Suprapubic skin (tissue), 4 donors: ENCODE measurements around the gene ESAM. TPM values are rescaled to one million over a fixed set of nuclear protein-coding genes. Genes with fewer than 3 reads are reported as not detected.

Source experiments
- DNase-seq, 2 donors: peaks; one replicate each; pipeline ENCODE4 v3.0.0-alpha.2; 2019; ENCODE audit warnings: low spot score in 2 of 2
- H3K27ac ChIP-seq: fragments of 200-600 bp; sonication (generic); one replicate; pipeline ENCODE4 v1.5.1; 2019
- H3K27me3 ChIP-seq: fragments of 200-600 bp; sonication (generic); one replicate; pipeline ENCODE4 v1.5.1; 2019
- H3K36me3 ChIP-seq: fragments of 200-600 bp; sonication (generic); one replicate; pipeline ENCODE4 v1.5.1; 2019
- H3K4me1 ChIP-seq: fragments of 200-600 bp; sonication (generic); one replicate; pipeline ENCODE4 v1.5.1; 2019
- H3K4me3 ChIP-seq: fragments of 200-600 bp; sonication (generic); one replicate; pipeline ENCODE4 v1.5.1; 2019; ENCODE audit warnings: mild to moderate bottlenecking
- H3K9me3 ChIP-seq: fragments of 200-600 bp; sonication (generic); one replicate; pipeline ENCODE4 v1.5.1; 2019
- CTCF ChIP-seq, 2 donors: fragments of 200-600 bp in 1 of 2; fragments of 450-650 bp in 1 of 2; sonication (generic) in 1 of 2; IDR thresholded peaks; one replicate each; pipeline ENCODE4 v1.5.1; 2016 to 2019; ENCODE audit warnings: antibody characterized with exemption in 2 of 2, mild to moderate bottlenecking in 1 of 2, moderate library complexity in 1 of 2
- EP300 ChIP-seq: sonication (generic); formaldehyde crosslinking; IDR thresholded peaks from one replicate; pipeline ENCODE4 v1.6.1; 2017; ENCODE audit warnings: antibody characterized with exemption
- POLR2A ChIP-seq, 2 donors: fragments of 450-650 bp; IDR thresholded peaks; one replicate each; pipeline ENCODE4 v1.6.1; 2017; ENCODE audit warnings: antibody characterized with exemption in 2 of 2, mild to moderate bottlenecking in 2 of 2, moderate library complexity in 2 of 2
- POLR2AphosphoS5 ChIP-seq, 3 donors: sonication (generic); formaldehyde crosslinking; IDR thresholded peaks; one replicate each; pipeline ENCODE4 v1.6.1; 2017; ENCODE audit warnings: antibody characterized with exemption in 3 of 3
- WGBS: methylation state at CpG from one replicate; pipeline ENCODE4 v1.1.5; 2018; 5-methylcytosine and 5-hydroxymethylcytosine counted together
- total RNA-seq, 4 donors: library from RNA; depleted of rRNA; stranded (reverse); fragments of >200 nt; gene quantifications; one replicate each; pipeline ENCODE4 v1.1.0, GENCODE V29; 2016

The ESAM gene
- total RNA-seq, 4 donors from 2014 or later: 11.0 to 26.5 (median 15.6) TPM

GRCh38 chr11:124756033-124756752, 5.9 kb downstream of the ESAM start:
- H3K27me3 ChIP-seq: peaks cover 71% of the 10 kb centered on the region
- TF ChIP-seq POLR2A (IDR thresholded peaks at IDR 0.05) (no peak), CTCF (IDR thresholded peaks at IDR 0.05) (no peak), POLR2AphosphoS5 (IDR thresholded peaks at IDR 0.05) (no peak), EP300 (no peak)

DNA sequence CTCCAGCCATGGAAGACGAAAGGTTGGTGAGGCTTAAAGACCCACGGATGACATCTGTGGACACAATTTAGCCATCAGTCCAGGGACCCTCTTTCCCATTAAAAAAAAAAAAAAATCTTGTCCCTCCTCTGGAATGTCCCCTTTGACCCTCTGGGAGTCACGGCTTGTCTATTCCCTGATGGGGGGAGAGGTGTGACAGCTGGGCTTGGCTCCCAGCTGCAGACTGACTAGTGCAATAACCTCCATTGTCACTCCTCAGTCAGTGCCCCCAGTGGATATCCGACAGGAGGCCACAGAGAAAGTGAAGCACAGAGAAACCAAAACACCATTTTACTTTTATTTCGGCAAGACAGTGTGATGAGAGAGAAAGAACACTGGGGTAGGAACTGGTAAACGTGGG, 7.4 kb downstream of the ESAM start:
- Histone ChIP-seq H3K4me3 (no peak overlapping the region), H3K36me3 (no peaks in the 10 kb centered on the region), H3K27me3 (peaks cover 66% of the 10 kb centered on the region), H3K9me3 (no peaks in the 10 kb centered on the region), H3K27ac (no peak overlapping the region), H3K4me1 (peaks cover 33% of the 10 kb centered on the region)
- no peak for DNase-seq
- TF ChIP-seq EP300 (no peak), POLR2A (IDR thresholded peaks at IDR 0.05) (no peak), CTCF (IDR thresholded peaks at IDR 0.05) (no peak), POLR2AphosphoS5 (IDR thresholded peaks at IDR 0.05) (no peak)
- WGBS: 69% methylated on average over 6 of the region's 6 CpGs

More at GRCh38 chr11:124756033-124756752, 5.9 kb downstream of the ESAM start:
- H3K4me3 ChIP-seq: no peak overlapping the region
- WGBS: 28% methylated on average over 8 of the region's 9 CpGs
- H3K9me3 ChIP-seq: no peaks in the 10 kb centered on the region
- peaks cover 39% of the 10 kb centered on the region for H3K4me1 ChIP-seq
- H3K36me3 ChIP-seq: no peaks in the 10 kb centered on the region
- H3K27ac ChIP-seq: no peak overlapping the region
- no peak for DNase-seq

DNA sequence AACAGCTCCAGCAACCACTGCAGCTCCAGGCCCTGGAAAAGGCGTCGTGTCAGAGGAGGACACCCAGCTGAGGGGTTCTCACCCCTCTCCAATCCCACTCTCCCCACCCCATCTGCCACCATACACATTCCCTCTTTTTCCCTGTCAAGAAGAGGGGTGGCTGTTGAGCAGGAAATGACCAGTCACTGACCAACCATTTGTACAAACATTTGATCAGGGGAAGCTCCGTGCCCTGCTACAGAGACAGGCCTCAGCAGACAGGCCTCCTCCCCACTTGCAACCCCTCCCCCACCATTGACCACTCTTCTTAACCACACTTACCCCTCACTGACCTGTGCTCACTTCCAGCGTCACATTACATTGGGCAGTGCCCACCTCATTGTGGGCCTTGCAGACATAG, 7.8 kb downstream of the ESAM start:
- Histone ChIP-seq H3K9me3 (no peaks in the 10 kb centered on the region), H3K27me3 (peaks cover 63% of the 10 kb centered on the region), H3K27ac (no peak overlapping the region), H3K4me1 (peaks cover 29% of the 10 kb centered on the region), H3K4me3 (no peak overlapping the region), H3K36me3 (no peaks in the 10 kb centered on the region)
- DNase-seq: no peak
- 82% methylated on average over 4 of the region's 4 CpGs for WGBS
- TF ChIP-seq POLR2AphosphoS5 (IDR thresholded peaks at IDR 0.05) (no peak), POLR2A (IDR thresholded peaks at IDR 0.05) (no peak), CTCF (IDR thresholded peaks at IDR 0.05) (no peak), EP300 (no peak)

GRCh38 chr11:124753624-124754023, 8.5 kb downstream of the ESAM start:
- no peak for DNase-seq
- H3K9me3 ChIP-seq: no peaks in the 10 kb centered on the region
- no peaks in the 10 kb centered on the region for H3K36me3 ChIP-seq
- no peak overlapping the region for H3K27ac ChIP-seq
- TF ChIP-seq POLR2AphosphoS5 (IDR thresholded peaks at IDR 0.05) (no peak), CTCF (IDR thresholded peaks at IDR 0.05) (no peak), POLR2A (IDR thresholded peaks at IDR 0.05) (no peak), EP300 (no peak)
- 86% methylated on average over 7 of the region's 7 CpGs for WGBS
- H3K27me3 ChIP-seq: peaks cover 63% of the 10 kb centered on the region
- H3K4me1 ChIP-seq: peaks cover 23% of the 10 kb centered on the region
- H3K4me3 ChIP-seq: no peak overlapping the region

- Histone ChIP-seq H3K36me3 (no peaks in the 10 kb centered on the region), H3K9me3 (no peaks in the 10 kb centered on the region), H3K27me3 (peaks cover 63% of the 10 kb centered on the region), H3K4me3 (no peak overlapping the region), H3K27ac (no peak overlapping the region), H3K4me1 (peaks cover 18% of the 10 kb centered on the region)
- TF ChIP-seq POLR2AphosphoS5 (IDR thresholded peaks at IDR 0.05) (no peak), CTCF (IDR thresholded peaks at IDR 0.05) (no peak), EP300 (no peak), POLR2A (IDR thresholded peaks at IDR 0.05) (no peak)
- no peak for DNase-seq
Observed at GRCh38 chr11:124753205-124753604, 8.9 kb downstream of the ESAM start.
